Measurements from ENCODE around the gene SMG1.

SMG1 gene

GRCh38 chr16:18842565-18842964 is 83.6 kb downstream of the SMG1 start:
- no peak for DNase-seq

GRCh38 chr16:18841833-18842525 is 84.2 kb downstream of the SMG1 start:
- DNase-seq, result no peak

GRCh38 chr16:18839555-18839954 is 86.7 kb downstream of the SMG1 start:
- DNase-seq, result no peak

GRCh38 chr16:18836702-18837101 is 89.5 kb downstream of the SMG1 start:
- no peak for DNase-seq

- DNase-seq, result no peak
Observed at GRCh38 chr16:18834864-18835263, 91.3 kb downstream of the SMG1 start.

GRCh38 chr16:18833707-18834505 is 92.3 kb downstream of the SMG1 start:
- DNase-seq, result no peak

- no peak for DNase-seq
Observed at GRCh38 chr16:18832613-18833012, 93.6 kb downstream of the SMG1 start.

GRCh38 chr16:18832006-18832405 is 94.2 kb downstream of the SMG1 start:
- no peak for DNase-seq

- no peak for DNase-seq
Observed at GRCh38 chr16:18829251-18829650, 97.0 kb downstream of the SMG1 start.

GRCh38 chr16:18827890-18828289 is 98.3 kb downstream of the SMG1 start:
- peak; percentile 21 for DNase-seq

- no peak for DNase-seq
Observed at GRCh38 chr16:18816286-18816685, 109.9 kb downstream of the SMG1 start.

- no peak for DNase-seq
Observed at GRCh38 chr16:18811925-18812324, 114.3 kb downstream of the SMG1 start.

- no peak for DNase-seq
Observed at GRCh38 chr16:18809165-18809564, 117.0 kb downstream of the SMG1 start.

GRCh38 chr16:18805257-18805773 is 120.9 kb downstream of the SMG1 start:
- no peak for DNase-seq

- no peak for DNase-seq
Observed at GRCh38 chr16:18804540-18804939, 121.7 kb downstream of the SMG1 start.

GRCh38 chr16:18803569-18804462 is 122.4 kb downstream of the SMG1 start:
- DNase-seq, result no peak

- DNase-seq, result no peak
Observed at GRCh38 chr16:18802767-18803343, 123.4 kb downstream of the SMG1 start.

GRCh38 chr16:18801145-18801972 is 124.8 kb downstream of the SMG1 start, which contains the start of gene ARL6IP1:
TSS of gene ARL6IP1 (minus strand) at chr16:18801549. CDS start at chr16:18801466, 83 bp downstream.
- peak; percentile 99 for DNase-seq

- peak; percentile 10 for DNase-seq
Observed at GRCh38 chr16:18800775-18801144, 125.4 kb downstream of the SMG1 start.

- DNase-seq, result no peak
Observed at GRCh38 chr16:18800293-18800692, 125.9 kb downstream of the SMG1 start.

- no peak for DNase-seq
Observed at GRCh38 chr16:18799500-18799899, 126.7 kb downstream of the SMG1 start.

- no peak for DNase-seq
Observed at GRCh38 chr16:18797746-18798145, 128.5 kb downstream of the SMG1 start.

All from activated CD4-positive, alpha-beta T cell treated with anti-CD3 and anti-CD28 coated beads for 48 hours (primary cell).